ENCODE data around the gene CCDC88C.

DNA sequence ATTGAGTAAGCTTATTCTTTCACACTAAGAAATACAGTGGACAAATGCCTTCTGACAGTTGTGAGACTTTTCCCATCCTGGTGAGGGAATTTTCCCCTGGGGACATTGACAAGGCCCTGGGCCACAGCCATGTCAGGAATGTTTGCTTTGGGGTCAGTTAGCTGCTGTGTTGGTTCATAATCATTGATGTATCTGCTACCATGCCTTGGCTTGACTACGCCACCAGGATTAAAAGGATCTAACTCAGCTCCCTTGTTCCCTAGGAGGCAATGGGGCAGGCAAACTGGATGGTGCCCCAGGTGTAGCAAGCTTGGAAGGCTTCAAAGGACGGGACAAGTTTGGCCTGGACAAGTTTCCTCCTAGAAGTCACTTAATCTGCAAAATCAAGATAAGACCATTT, 3.1 kb upstream of the CCDC88C start:
- TF ChIP-seq ZFX (IDR thresholded peaks at IDR 0.05; ENCODE audit: borderline replicate concordance) = no peak
- TF ChIP-seq, protein P1, sequence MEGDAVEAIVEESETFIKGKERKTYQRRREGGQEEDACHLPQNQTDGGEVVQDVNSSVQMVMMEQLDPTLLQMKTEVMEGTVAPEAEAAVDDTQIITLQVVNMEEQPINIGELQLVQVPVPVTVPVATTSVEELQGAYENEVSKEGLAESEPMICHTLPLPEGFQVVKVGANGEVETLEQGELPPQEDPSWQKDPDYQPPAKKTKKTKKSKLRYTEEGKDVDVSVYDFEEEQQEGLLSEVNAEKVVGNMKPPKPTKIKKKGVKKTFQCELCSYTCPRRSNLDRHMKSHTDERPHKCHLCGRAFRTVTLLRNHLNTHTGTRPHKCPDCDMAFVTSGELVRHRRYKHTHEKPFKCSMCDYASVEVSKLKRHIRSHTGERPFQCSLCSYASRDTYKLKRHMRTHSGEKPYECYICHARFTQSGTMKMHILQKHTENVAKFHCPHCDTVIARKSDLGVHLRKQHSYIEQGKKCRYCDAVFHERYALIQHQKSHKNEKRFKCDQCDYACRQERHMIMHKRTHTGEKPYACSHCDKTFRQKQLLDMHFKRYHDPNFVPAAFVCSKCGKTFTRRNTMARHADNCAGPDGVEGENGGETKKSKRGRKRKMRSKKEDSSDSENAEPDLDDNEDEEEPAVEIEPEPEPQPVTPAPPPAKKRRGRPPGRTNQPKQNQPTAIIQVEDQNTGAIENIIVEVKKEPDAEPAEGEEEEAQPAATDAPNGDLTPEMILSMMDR (IDR thresholded peaks at IDR 0.05) = no peak

Measured in 22Rv1 (cell line).